ENCODE measurements around the gene PDE2A. TPM values are rescaled to one million over a fixed set of nuclear protein-coding genes. Genes with fewer than 3 reads are reported as not detected.
A peak's percentile ranks its signal among the peaks of the same experiment; 100 is the strongest.

Gene PDE2A
- 1.2 and 4.6 TPM in 2 replicates for total RNA-seq (2014; rRNA removed; shearing (Covaris generic))

- DNase-seq (ENCODE audit: low read depth), result no peak
These were observed at the start of gene PDE2A for GRCh38 chr11:72673943-72674828. TSS of gene PDE2A (minus strand) at chr11:72674422. CDS start at chr11:72674207, 215 bp downstream.

- DNase-seq (ENCODE audit: low read depth), result no peak
These were observed 49.3 kb upstream of the PDE2A start for GRCh38 chr11:72723508-72723907.

- peak; percentile 83 for DNase-seq (ENCODE audit: low read depth)
These were observed 48.0 kb upstream of the PDE2A start for GRCh38 chr11:72722050-72722748.

- DNase-seq (ENCODE audit: low read depth), result no peak
These were observed 47.4 kb upstream of the PDE2A start for GRCh38 chr11:72721689-72722049.

GRCh38 chr11:72721276-72721675 lies 47.1 kb upstream of the PDE2A start:
- DNase-seq (ENCODE audit: low read depth), result no peak

GRCh38 chr11:72720784-72721183 lies 46.6 kb upstream of the PDE2A start:
- DNase-seq (ENCODE audit: low read depth), result no peak

GRCh38 chr11:72720047-72720446 lies 45.8 kb upstream of the PDE2A start:
- no peak for DNase-seq (ENCODE audit: low read depth)

- DNase-seq (ENCODE audit: low read depth), result no peak
These were observed 45.3 kb upstream of the PDE2A start for GRCh38 chr11:72719551-72719950.

- peak; percentile 66 for DNase-seq (ENCODE audit: low read depth)
These were observed 44.9 kb upstream of the PDE2A start for GRCh38 chr11:72719144-72719543.

GRCh38 chr11:72718101-72718501 lies 43.9 kb upstream of the PDE2A start:
- DNase-seq (ENCODE audit: low read depth), result no peak

- no peak for DNase-seq (ENCODE audit: low read depth)
These were observed 42.7 kb upstream of the PDE2A start for GRCh38 chr11:72716788-72717435.

- DNase-seq (ENCODE audit: low read depth), result no peak
These were observed 42.1 kb upstream of the PDE2A start for GRCh38 chr11:72716290-72716689.

- DNase-seq (ENCODE audit: low read depth), result no peak
These were observed 38.6 kb upstream of the PDE2A start for GRCh38 chr11:72712841-72713240.

GRCh38 chr11:72712168-72712751 lies 38.0 kb upstream of the PDE2A start:
- no peak for DNase-seq (ENCODE audit: low read depth)

- DNase-seq (ENCODE audit: low read depth), result no peak
These were observed 36.9 kb upstream of the PDE2A start for GRCh38 chr11:72711141-72711540.

- DNase-seq (ENCODE audit: low read depth), result no peak
These were observed 36.1 kb upstream of the PDE2A start for GRCh38 chr11:72710278-72710677.

GRCh38 chr11:72709478-72710238 lies 35.4 kb upstream of the PDE2A start:
- DNase-seq (ENCODE audit: low read depth), result no peak

GRCh38 chr11:72707032-72707431 lies 32.8 kb upstream of the PDE2A start:
- DNase-seq (ENCODE audit: low read depth), result no peak

- DNase-seq (ENCODE audit: low read depth), result no peak
These were observed 32.4 kb upstream of the PDE2A start for GRCh38 chr11:72706579-72706978.

GRCh38 chr11:72705442-72706365 lies 31.5 kb upstream of the PDE2A start:
- no peak for DNase-seq (ENCODE audit: low read depth)

Measured in M059J (cell line).